Cardiac septum (tissue), 1 donor: ENCODE results near the gene OBSCN. TPM values are rescaled to one million over a fixed set of nuclear protein-coding genes. Genes with fewer than 3 reads are reported as not detected.
"Not testable (repeated sequence)": the region's sequence is repeated elsewhere in the genome, so short reads cannot be mapped to it uniquely, and the experiment has no call there.

Experiments used
- DNase-seq: peaks from one replicate; pipeline ENCODE4 v3.0.0-alpha.2; 2020; ENCODE audit warnings: low spot score
- intact Hi-C: fragments of 100-400 bp; cut with DNase I; formaldehyde crosslinking; loops from one replicate; pipeline ENCODE4 v1.14.0; 2022
- total RNA-seq: library from RNA; stranded (reverse); fragmentation: NEBNext Ultra II Directional; extraction: Animal tissue kit (Norgen Biotek cat#: 25700); gene quantifications from one replicate; pipeline ENCODE4 v1.2.1, GENCODE V29; 2021
- donor health status: DM: no; HTN: no; CAD: no.

Gene OBSCN
- total RNA-seq, 1 donor from 2014 or later = 396 TPM

- intact Hi-C loops = no loop called here
- no peak for DNase-seq
Observed at GRCh38 chr1:228170666-228171065, 37.2 kb upstream of the OBSCN start.

- no peak for DNase-seq
- intact Hi-C loops = no loop called here
Observed at GRCh38 chr1:228171221-228171891, 36.5 kb upstream of the OBSCN start.

- DNase-seq = no peak
- intact Hi-C loops = no loop called here
Observed at GRCh38 chr1:228172591-228173527, 35.0 kb upstream of the OBSCN start.

- DNase-seq, intact Hi-C loops: not testable (repeated sequence)
Observed at GRCh38 chr1:228173528-228174481, 34.0 kb upstream of the OBSCN start.

GRCh38 chr1:228174482-228175315 lies 33.1 kb upstream of the OBSCN start:
- intact Hi-C loops = no loop called here
- no peak for DNase-seq

GRCh38 chr1:228175316-228176023 lies 32.4 kb upstream of the OBSCN start:
- intact Hi-C loops = no loop called here
- DNase-seq = peak; percentile 74

- intact Hi-C loops = no loop called here
- DNase-seq = no peak
Observed at GRCh38 chr1:228176024-228176395, 31.8 kb upstream of the OBSCN start.

GRCh38 chr1:228176461-228177182 lies 31.2 kb upstream of the OBSCN start:
- no peak for DNase-seq
- intact Hi-C loops = no loop called here

GRCh38 chr1:228177183-228177475 lies 30.7 kb upstream of the OBSCN start:
- intact Hi-C loops = no loop called here

GRCh38 chr1:228177721-228178710 lies 29.8 kb upstream of the OBSCN start:
- intact Hi-C loops = no loop called here
- DNase-seq = no peak

More at GRCh38 chr1:228177183-228177475, 30.7 kb upstream of the OBSCN start:
- DNase-seq = no peak

GRCh38 chr1:228178737-228179684 lies 28.8 kb upstream of the OBSCN start:
- intact Hi-C loops = no loop called here
- DNase-seq = peak; percentile 35

- intact Hi-C loops = no loop called here
- DNase-seq = no peak
Observed at GRCh38 chr1:228180271-228180958, 27.4 kb upstream of the OBSCN start.

- intact Hi-C loops = no loop called here
- DNase-seq = no peak
Observed at GRCh38 chr1:228180959-228181644, 26.7 kb upstream of the OBSCN start.

GRCh38 chr1:228181645-228182034 lies 26.2 kb upstream of the OBSCN start:
- intact Hi-C loops = no loop called here

More at GRCh38 chr1:228181645-228182034, 26.2 kb upstream of the OBSCN start:
- DNase-seq = no peak
